WERI-Rb-1 (cell line): ENCODE data around the gene NPTX1.

Experiments used
- DNase-seq: peaks from one replicate; pipeline ENCODE4 v3.0.0-alpha.2; 2020
- H3K27ac ChIP-seq: fragments of 250-450 bp; sonication (Bioruptor Pico); 2 replicates; pipeline ENCODE4 v1.5.1; 2020; ENCODE audit warnings: mild to moderate bottlenecking, moderate library complexity
- H3K27me3 ChIP-seq: fragments of 250-450 bp; sonication (Bioruptor Pico); 2 replicates; pipeline ENCODE4 v1.5.1; 2021; ENCODE audit warnings: mild to moderate bottlenecking, low read depth, moderate library complexity; ENCODE audit not compliant: insufficient read depth, severe bottlenecking
- H3K36me3 ChIP-seq: fragments of 250-450 bp; sonication (Bioruptor Pico); 2 replicates; pipeline ENCODE4 v1.5.1; 2020; ENCODE audit warnings: mild to moderate bottlenecking, moderate library complexity
- H3K4me3 ChIP-seq: 2 replicates; pipeline ENCODE4 v1.5.1; 2011; ENCODE audit warnings: low read depth, mild to moderate bottlenecking, control low read depth, low read length
- H3K9me3 ChIP-seq: fragments of 250-450 bp; sonication (Bioruptor Pico); 2 replicates; pipeline ENCODE4 v1.5.1; 2021; ENCODE audit warnings: mild to moderate bottlenecking, moderate library complexity; ENCODE audit not compliant: severe bottlenecking
- CTCF ChIP-seq: IDR thresholded peaks from 2 replicates; pipeline ENCODE4 v1.5.1; 2011; ENCODE audit warnings: low read depth, mild to moderate bottlenecking, control low read depth, inconsistent platforms, low read length

The NPTX1 gene

GRCh38 chr17:80438806-80439205 is 37.6 kb downstream of the NPTX1 start:
- TF ChIP-seq CTCF: no peak
- H3K9me3 ChIP-seq: no peaks in the 10 kb centered on the region
- H3K27ac ChIP-seq: no peak overlapping the region
- no peak overlapping the region for H3K4me3 ChIP-seq
- H3K36me3 ChIP-seq: no peaks in the 10 kb centered on the region
- H3K27me3 ChIP-seq: no peaks in the 10 kb centered on the region
- no peak for DNase-seq

DNA sequence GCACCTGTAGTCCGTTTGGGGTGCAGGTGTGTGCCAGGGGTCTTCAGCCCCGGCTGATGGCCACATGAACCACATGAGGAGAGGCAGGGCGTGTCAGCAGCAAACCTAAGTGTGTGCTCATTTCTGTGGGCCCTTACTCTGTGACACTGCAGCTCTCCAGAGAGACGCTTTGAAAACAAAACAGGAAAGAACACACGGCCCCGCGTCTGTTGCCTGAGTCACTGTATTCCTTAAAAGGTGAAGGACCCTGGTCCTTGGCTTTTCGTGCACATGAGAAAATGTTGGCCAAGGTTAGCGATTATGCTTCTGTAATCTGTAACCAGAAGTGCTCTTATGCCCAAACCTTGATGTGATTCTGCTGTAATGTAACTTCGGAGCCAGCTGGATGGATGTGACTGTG is 38.9 kb downstream of the NPTX1 start:
- no peak for DNase-seq
- Histone ChIP-seq H3K36me3 (no peaks in the 10 kb centered on the region), H3K27me3 (no peaks in the 10 kb centered on the region), H3K4me3 (no peak overlapping the region), H3K27ac (no peak overlapping the region), H3K9me3 (no peaks in the 10 kb centered on the region)
- TF ChIP-seq CTCF: no peak

DNA sequence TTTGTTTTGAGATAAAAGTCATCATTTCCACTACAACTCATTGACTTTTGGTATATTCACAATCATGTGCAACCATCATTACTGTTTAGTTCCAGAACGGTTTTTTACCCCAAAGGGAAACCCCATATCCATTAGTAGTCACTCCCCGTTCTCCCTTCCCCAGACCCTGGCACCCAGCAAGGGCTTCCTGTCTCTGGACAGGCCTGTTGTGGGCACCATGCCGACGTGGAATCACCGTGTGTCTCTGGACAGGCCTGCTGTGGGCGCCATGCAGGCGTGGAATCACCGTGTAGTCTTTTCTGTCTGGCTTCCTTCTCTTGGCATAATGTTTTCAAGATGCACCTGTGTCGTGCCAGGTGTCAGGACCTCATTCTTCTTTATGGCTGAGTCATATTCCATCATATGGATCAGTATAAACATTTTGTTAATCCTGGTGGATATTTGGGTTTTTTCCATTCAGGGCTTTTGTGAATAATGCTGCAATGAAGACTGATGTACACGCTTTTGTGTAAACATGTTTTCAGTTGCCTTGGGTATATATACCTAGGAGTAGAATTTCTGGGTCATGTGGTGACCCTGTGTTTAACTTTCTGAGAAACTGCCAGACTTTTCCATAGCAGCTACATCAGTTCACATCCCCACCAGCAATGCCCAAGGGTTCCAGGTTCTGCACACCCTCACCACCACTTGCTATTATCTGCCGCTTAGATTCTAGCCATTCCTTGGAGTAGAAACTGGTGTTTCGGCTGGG is 42.3 kb downstream of the NPTX1 start:
- Histone ChIP-seq H3K4me3 (no peak overlapping the region), H3K27ac (no peak overlapping the region), H3K36me3 (no peaks in the 10 kb centered on the region), H3K27me3 (no peaks in the 10 kb centered on the region), H3K9me3 (no peaks in the 10 kb centered on the region)
- DNase-seq: no peak
- TF ChIP-seq CTCF: no peak

DNA sequence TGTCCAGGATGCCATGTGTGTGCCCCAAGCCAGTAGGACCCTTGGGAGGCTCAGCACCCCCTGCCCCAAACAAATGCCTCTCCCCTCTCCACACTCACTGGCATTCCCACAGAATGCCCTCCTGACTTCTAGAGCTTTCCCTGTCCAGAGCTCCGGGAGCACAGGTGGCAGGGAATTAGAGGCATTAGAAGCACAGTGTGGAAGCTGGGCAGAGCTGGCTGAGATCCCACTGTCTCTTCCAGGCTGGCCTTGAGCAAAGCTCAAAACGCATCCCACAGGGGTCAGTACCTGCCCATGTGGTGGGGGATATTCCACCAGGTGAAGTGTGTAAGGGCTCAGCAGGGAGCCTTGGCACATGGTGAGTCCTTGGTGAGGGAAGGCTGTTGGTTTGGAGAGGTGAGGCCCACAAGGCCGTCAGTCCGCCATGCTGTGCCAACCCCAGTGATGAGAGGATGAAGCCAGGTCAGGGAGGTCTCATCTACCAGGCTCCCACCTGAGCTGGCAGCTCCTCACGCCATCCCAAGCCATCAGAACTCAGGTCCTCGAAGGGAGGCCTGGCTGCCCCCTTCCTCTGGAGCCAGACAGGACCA is 43.4 kb downstream of the NPTX1 start:
- DNase-seq: peak; percentile 49
- no peaks in the 10 kb centered on the region; the same call in 1 of the 2 replicates for H3K36me3 ChIP-seq
- no peak overlapping the region for H3K4me3 ChIP-seq
- H3K27me3 ChIP-seq: no peaks in the 10 kb centered on the region
- no peaks in the 10 kb centered on the region for H3K9me3 ChIP-seq
- no peak overlapping the region for H3K27ac ChIP-seq
- TF ChIP-seq CTCF: 0 out of 2 replicates have a peak, but pooled peaks have one; percentile 9

GRCh38 chr17:80432350-80432955 is 44.0 kb downstream of the NPTX1 start:
- Histone ChIP-seq H3K9me3 (no peaks in the 10 kb centered on the region), H3K36me3 (no peaks in the 10 kb centered on the region; the same call in 1 of the 2 replicates), H3K27me3 (no peaks in the 10 kb centered on the region), H3K4me3 (no peak overlapping the region), H3K27ac (no peak overlapping the region)
- DNase-seq: no peak
- no peak for TF ChIP-seq CTCF
